GM15510 (cell line): ENCODE measurements around the gene CST8.

Experiments
- POLR2A ChIP-seq: IDR thresholded peaks from 3 replicates; pipeline ENCODE4 v1.6.1; 2011; ENCODE audit warnings: borderline replicate concordance; ENCODE audit not compliant: insufficient read length; ENCODE audit errors: extremely low read depth

Gene CST8

GRCh38 chr20:23510000-23510590, 19.2 kb downstream of the CST8 start:
- TF ChIP-seq POLR2A = no peak

- no peak for TF ChIP-seq POLR2A
Observed at GRCh38 chr20:23513164-23513563, 22.2 kb downstream of the CST8 start.

- no peak for TF ChIP-seq POLR2A
Observed at GRCh38 chr20:23514848-23515247, 23.9 kb downstream of the CST8 start.

GRCh38 chr20:23515250-23515939, 24.5 kb downstream of the CST8 start:
- no peak for TF ChIP-seq POLR2A

- TF ChIP-seq POLR2A = no peak
Observed at GRCh38 chr20:23517719-23518118, 26.8 kb downstream of the CST8 start.

GRCh38 chr20:23519556-23519955, 28.6 kb downstream of the CST8 start:
- TF ChIP-seq POLR2A = no peak

GRCh38 chr20:23520185-23520584, 29.3 kb downstream of the CST8 start:
- no peak for TF ChIP-seq POLR2A

GRCh38 chr20:23524146-23524545, 33.2 kb downstream of the CST8 start:
- no peak for TF ChIP-seq POLR2A

GRCh38 chr20:23526850-23527249, 35.9 kb downstream of the CST8 start:
- TF ChIP-seq POLR2A = no peak

- TF ChIP-seq POLR2A = no peak
Observed at GRCh38 chr20:23528867-23529431, 38.0 kb downstream of the CST8 start.

- TF ChIP-seq POLR2A = no peak
Observed at GRCh38 chr20:23530937-23531567, 40.1 kb downstream of the CST8 start.

- TF ChIP-seq POLR2A = no peak
Observed at GRCh38 chr20:23532533-23532932, 41.6 kb downstream of the CST8 start.

- no peak for TF ChIP-seq POLR2A
Observed at GRCh38 chr20:23533161-23533560, 42.2 kb downstream of the CST8 start.

GRCh38 chr20:23534801-23535593, 44.1 kb downstream of the CST8 start:
- TF ChIP-seq POLR2A = no peak
